ENCODE data around the gene ZNF746.
"Not testable (repeated sequence)": the region's sequence is repeated elsewhere in the genome, so short reads cannot be mapped to it uniquely, and the experiment has no call there.

The ZNF746 gene

GRCh38 chr7:149449897-149450296 lies 47.7 kb downstream of the ZNF746 start:
- no peak overlapping the region for H3K27ac ChIP-seq
- TF ChIP-seq, protein P1, sequence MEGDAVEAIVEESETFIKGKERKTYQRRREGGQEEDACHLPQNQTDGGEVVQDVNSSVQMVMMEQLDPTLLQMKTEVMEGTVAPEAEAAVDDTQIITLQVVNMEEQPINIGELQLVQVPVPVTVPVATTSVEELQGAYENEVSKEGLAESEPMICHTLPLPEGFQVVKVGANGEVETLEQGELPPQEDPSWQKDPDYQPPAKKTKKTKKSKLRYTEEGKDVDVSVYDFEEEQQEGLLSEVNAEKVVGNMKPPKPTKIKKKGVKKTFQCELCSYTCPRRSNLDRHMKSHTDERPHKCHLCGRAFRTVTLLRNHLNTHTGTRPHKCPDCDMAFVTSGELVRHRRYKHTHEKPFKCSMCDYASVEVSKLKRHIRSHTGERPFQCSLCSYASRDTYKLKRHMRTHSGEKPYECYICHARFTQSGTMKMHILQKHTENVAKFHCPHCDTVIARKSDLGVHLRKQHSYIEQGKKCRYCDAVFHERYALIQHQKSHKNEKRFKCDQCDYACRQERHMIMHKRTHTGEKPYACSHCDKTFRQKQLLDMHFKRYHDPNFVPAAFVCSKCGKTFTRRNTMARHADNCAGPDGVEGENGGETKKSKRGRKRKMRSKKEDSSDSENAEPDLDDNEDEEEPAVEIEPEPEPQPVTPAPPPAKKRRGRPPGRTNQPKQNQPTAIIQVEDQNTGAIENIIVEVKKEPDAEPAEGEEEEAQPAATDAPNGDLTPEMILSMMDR (conservative IDR thresholded peaks at IDR 0.05): no peak
- TF ChIP-seq ZFX (IDR thresholded peaks at IDR 0.05): no peak

DNA sequence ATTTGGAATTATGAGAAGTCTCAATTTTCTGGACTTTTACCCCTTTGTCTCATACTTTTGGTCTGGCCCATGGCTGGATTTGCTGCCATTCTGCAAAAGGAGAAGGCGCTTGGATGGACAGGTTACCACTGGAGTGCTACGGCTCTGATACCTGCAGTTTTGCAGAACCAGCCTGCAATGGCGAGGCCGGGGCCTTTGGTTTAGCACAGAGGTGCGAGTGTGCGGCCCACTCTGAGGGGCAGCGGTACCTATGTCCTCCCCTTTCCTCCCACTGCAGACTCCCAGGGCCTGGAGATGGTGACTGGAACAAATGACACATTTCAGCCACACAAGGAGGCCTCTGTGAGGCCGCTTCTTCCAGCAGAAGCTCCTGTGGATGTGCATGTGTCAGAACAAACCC lies 48.6 kb downstream of the ZNF746 start:
- H3K27ac ChIP-seq: no peak overlapping the region
- no peak for TF ChIP-seq ZFX (IDR thresholded peaks at IDR 0.05)
- TF ChIP-seq, protein P1 (conservative IDR thresholded peaks at IDR 0.05): no peak

DNA sequence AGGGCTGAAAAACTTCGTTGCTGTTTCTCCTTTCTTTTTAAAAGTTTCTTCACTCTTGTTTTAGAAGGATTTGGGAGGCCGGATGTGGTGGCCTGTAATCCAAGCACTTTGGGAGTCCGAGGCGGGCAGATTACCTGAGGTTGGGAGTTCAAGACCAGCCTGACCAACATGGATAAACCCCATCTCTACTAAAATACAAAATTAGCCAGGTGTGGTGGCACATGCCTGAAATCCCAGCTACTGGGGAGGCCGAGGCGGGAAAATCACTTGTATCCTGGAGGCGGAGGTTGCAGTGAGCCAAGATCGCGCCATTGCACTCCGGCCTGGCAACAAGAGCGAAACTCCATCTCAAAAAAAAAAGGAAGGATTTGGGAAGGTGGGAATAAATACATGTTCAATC lies 51.6 kb downstream of the ZNF746 start:
- H3K27ac ChIP-seq: not testable (repeated sequence)

GRCh38 chr7:149444287-149444686 lies 53.3 kb downstream of the ZNF746 start:
- TF ChIP-seq, protein P1 (conservative IDR thresholded peaks at IDR 0.05): no peak
- TF ChIP-seq ZFX (IDR thresholded peaks at IDR 0.05): no peak
- H3K27ac ChIP-seq: no peak overlapping the region

DNA sequence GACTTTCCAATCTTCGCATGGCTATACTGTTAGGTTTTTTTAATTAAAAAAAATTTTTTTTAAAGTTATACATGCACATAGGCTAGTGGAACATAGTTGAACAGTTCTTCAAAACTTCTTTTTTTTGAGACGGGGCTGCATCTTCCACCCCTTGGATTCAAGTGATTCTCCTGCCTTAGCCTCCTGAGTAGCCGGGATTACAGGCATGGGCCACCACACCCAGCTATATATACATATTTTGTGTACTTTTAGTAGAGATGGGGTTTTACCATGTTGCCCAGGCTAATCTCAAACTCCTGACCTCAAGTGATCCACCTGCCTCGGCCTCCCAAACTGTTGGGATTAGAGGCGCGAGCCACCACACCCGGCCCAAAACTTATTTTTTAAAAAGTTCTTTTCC lies 54.1 kb downstream of the ZNF746 start:
- no peak overlapping the region for H3K27ac ChIP-seq
- TF ChIP-seq, protein P1 (conservative IDR thresholded peaks at IDR 0.05): no peak
- TF ChIP-seq ZFX (IDR thresholded peaks at IDR 0.05): no peak

DNA sequence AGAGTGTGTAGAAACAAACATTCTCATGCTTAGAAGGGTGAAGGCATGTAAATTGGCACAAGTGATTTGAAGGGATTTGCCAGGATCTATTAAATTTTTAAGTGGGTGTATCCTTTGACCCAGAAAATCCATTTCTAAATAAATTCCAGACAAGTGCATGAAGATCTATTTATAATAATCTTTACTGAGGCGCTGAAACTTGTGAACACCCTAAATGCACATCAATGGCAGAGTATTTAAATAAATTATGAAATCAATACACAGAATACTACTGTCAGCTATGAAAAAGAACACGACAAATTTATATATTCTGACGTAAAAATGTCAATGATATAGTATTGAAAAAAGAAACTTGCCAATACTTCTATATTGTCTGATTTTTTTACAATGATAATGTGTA lies 54.7 kb downstream of the ZNF746 start:
- TF ChIP-seq ZFX (IDR thresholded peaks at IDR 0.05): no peak
- TF ChIP-seq, protein P1 (conservative IDR thresholded peaks at IDR 0.05): no peak
- no peak overlapping the region for H3K27ac ChIP-seq

GRCh38 chr7:149440222-149440621 lies 57.4 kb downstream of the ZNF746 start:
- no peak overlapping the region for H3K27ac ChIP-seq
- TF ChIP-seq, protein P1 (conservative IDR thresholded peaks at IDR 0.05): no peak
- no peak for TF ChIP-seq ZFX (IDR thresholded peaks at IDR 0.05)

DNA sequence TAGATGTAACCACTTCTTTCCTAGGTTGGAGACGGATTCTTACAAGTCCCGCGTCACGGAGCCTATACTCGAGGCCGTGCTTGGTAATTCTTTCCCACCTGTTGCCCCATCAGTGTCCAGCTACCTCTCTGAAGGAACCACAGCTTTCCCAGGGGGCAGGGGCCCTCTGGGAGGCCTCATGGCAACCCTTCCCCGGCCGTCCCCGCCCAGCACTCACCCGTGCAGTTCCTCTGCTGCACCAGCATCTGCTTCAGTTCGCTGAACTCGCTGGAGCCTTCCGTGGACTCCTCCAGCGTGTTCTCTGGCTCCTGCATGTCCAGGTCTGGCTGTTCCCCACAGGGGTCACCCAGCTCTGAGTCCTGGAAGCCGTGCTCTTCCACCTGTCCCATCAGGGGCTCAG lies 61.3 kb downstream of the ZNF746 start:
- H3K27ac ChIP-seq: no peak overlapping the region
- TF ChIP-seq ZFX (IDR thresholded peaks at IDR 0.05): no peak
- TF ChIP-seq, protein P1 (conservative IDR thresholded peaks at IDR 0.05): no peak
